HEK293T (cell line): ENCODE results near the gene BMP8A.

ENCODE experiments used
- FOXA1 ChIP-seq: fragments of 450-650 bp; IDR thresholded peaks from 2 replicates; pipeline ENCODE4 v1.6.1; 2016; ENCODE audit warnings: mild to moderate bottlenecking
- FOXK2 ChIP-seq: fragments of 450-650 bp; IDR thresholded peaks from 2 replicates; pipeline ENCODE4 v1.6.1; 2016; ENCODE audit warnings: mild to moderate bottlenecking
- SUZ12 ChIP-seq: fragments of 450-650 bp; IDR thresholded peaks from 2 replicates; pipeline ENCODE4 v1.6.1; 2016; ENCODE audit warnings: mild to moderate bottlenecking

GRCh38 chr1:39462074-39462473, 29.4 kb upstream of the BMP8A start:
- TF ChIP-seq FOXA1 (no peak), SUZ12 (no peak), FOXK2 (no peak)
